Body of pancreas (tissue), 4 donors: Measurements from ENCODE around the gene TOX2. TPM values are rescaled to one million over a fixed set of nuclear protein-coding genes. Genes with fewer than 3 reads are reported as not detected.

Experiments used
- ATAC-seq: fragments of 150-250 bp; one replicate; pipeline ENCODE4 v1.9.1; 2016
- DNase-seq, 4 donors: peaks; one replicate each; pipeline ENCODE4 v3.0.0-alpha.2; 2019
- H3K27ac ChIP-seq, 4 donors: fragments of 200-600 bp; sonication (generic); 1 replicate in 3 of 4; 2 replicates in 1 of 4; pipeline versions ENCODE4 v1.5.1 to v1.6.1; 2016 to 2019; ENCODE audit warnings: mild to moderate bottlenecking in 1 of 4, mixed read lengths in 1 of 4, moderate library complexity in 1 of 4
- H3K27me3 ChIP-seq, 2 donors: fragments of 200-600 bp; sonication (generic); one replicate each; pipeline ENCODE4 v1.6.0; 2016; ENCODE audit warnings: mild to moderate bottlenecking in 1 of 2
- H3K36me3 ChIP-seq, 2 donors: fragments of 200-600 bp; sonication (generic); replicated peaks in 1 of 2; 2 replicates each; pipeline ENCODE4 v1.5.1; 2016; ENCODE audit warnings: low read depth in 2 of 2; ENCODE audit not compliant: insufficient read depth in 1 of 2
- H3K4me1 ChIP-seq: fragments of 200-600 bp; sonication (generic); one replicate; pipeline ENCODE4 v1.6.0; 2016
- H3K4me3 ChIP-seq, 2 donors: fragments of 200-600 bp; sonication (generic); 1 replicate in 1 of 2; 2 replicates in 1 of 2; pipeline ENCODE4 v1.5.1; 2016 to 2019
- H3K9me3 ChIP-seq, 3 donors: fragments of 200-600 bp; sonication (generic); 1 replicate in 2 of 3; 2 replicates in 1 of 3; pipeline ENCODE4 v1.5.1; 2016
- CTCF ChIP-seq, 7 experiments: fragments of 450-650 bp in 4 of 7; fragments of 200-600 bp in 3 of 7; sonication (generic) in 3 of 7; IDR thresholded peaks; one replicate each; pipeline ENCODE4 v1.5.1; 2016 to 2019; ENCODE audit warnings: antibody characterized with exemption in 7 of 7
- POLR2A ChIP-seq, 3 donors: fragments of 450-650 bp; IDR thresholded peaks; one replicate each; pipeline ENCODE4 v1.6.1; 2016; ENCODE audit warnings: antibody characterized with exemption in 3 of 3, mild to moderate bottlenecking in 2 of 3
- WGBS, 2 donors: methylation state at CpG; one replicate each; pipeline ENCODE4 v1.1.5; 2017; 5-methylcytosine and 5-hydroxymethylcytosine counted together
- intact Hi-C: fragments of 100-400 bp; cut with DNase I; formaldehyde crosslinking; loops from one replicate; pipeline ENCODE4 v1.15.1; 2023
- total RNA-seq, 2 donors: library from RNA; depleted of rRNA; stranded (reverse); fragments of >200 nt; gene quantifications; one replicate each; pipeline ENCODE4 v1.1.0, GENCODE V29; 2016

The TOX2 gene
- total RNA-seq, 2 donors from 2014 or later: 1.8 to 2.0 TPM

- Histone ChIP-seq H3K4me1 (no peaks in the 10 kb centered on the region), H3K9me3 (no peaks in the 10 kb centered on the region), H3K27me3 (no peaks in the 10 kb centered on the region), H3K4me3 (no peak overlapping the region), H3K36me3 (no peaks in the 10 kb centered on the region), H3K27ac (no peak overlapping the region)
- WGBS, 2 donors: 15 to 29% methylated on average over 2 of the region's 2 CpGs
- DNase-seq (no peak), ATAC-seq (no peak)
- TF ChIP-seq CTCF (IDR thresholded peaks at IDR 0.05) (no peak), POLR2A (IDR thresholded peaks at IDR 0.05) (no peak)
- intact Hi-C loops: no loop called here
Observed at GRCh38 chr20:43893930-43894329, 20.7 kb upstream of the TOX2 start.

GRCh38 chr20:43894491-43894890, 20.2 kb upstream of the TOX2 start:
- DNase-seq (no peak), ATAC-seq (no peak)
- Histone ChIP-seq H3K4me1 (no peaks in the 10 kb centered on the region), H3K4me3 (no peak overlapping the region), H3K27me3 (no peaks in the 10 kb centered on the region), H3K36me3 (no peaks in the 10 kb centered on the region), H3K9me3 (no peaks in the 10 kb centered on the region), H3K27ac (no peak overlapping the region)
- 19 to 30% methylated on average over 4 of the region's 4 CpGs for WGBS, 2 donors
- TF ChIP-seq POLR2A (IDR thresholded peaks at IDR 0.05): no peak
- no peak for TF ChIP-seq CTCF (IDR thresholded peaks at IDR 0.05)
- intact Hi-C loops: no loop called here

- no peak for TF ChIP-seq POLR2A (IDR thresholded peaks at IDR 0.05)
- no peak for TF ChIP-seq CTCF (IDR thresholded peaks at IDR 0.05)
- no peaks in the 10 kb centered on the region for H3K27me3 ChIP-seq
- H3K4me3 ChIP-seq: no peak overlapping the region
- intact Hi-C loops: no loop called here
- ATAC-seq (no peak), DNase-seq (no peak)
- H3K4me1 ChIP-seq: no peaks in the 10 kb centered on the region
- H3K27ac ChIP-seq: no peak overlapping the region
- no peaks in the 10 kb centered on the region for H3K9me3 ChIP-seq
- 62 to 64% methylated on average over 4 of the region's 4 CpGs for WGBS, 2 donors
- no peaks in the 10 kb centered on the region for H3K36me3 ChIP-seq
Observed at GRCh38 chr20:43895235-43895634, 19.4 kb upstream of the TOX2 start.

GRCh38 chr20:43899274-43900120, 15.2 kb upstream of the TOX2 start:
- Histone ChIP-seq H3K27ac (no peak overlapping the region), H3K4me3 (no peak overlapping the region), H3K9me3 (peaks cover 0 to 6% (median 0%) of the 10 kb centered on the region in 3 donors), H3K4me1 (peaks cover 6% of the 10 kb centered on the region), H3K36me3 (no peaks in the 10 kb centered on the region), H3K27me3 (no peaks in the 10 kb centered on the region)
- ATAC-seq (no peak), DNase-seq (no peak)
- intact Hi-C loops: no loop called here
- TF ChIP-seq POLR2A (IDR thresholded peaks at IDR 0.05): no peak
- no peak for TF ChIP-seq CTCF (IDR thresholded peaks at IDR 0.05)
- WGBS, 2 donors: 51 to 52% methylated on average over 10 of the region's 10 CpGs

GRCh38 chr20:43900121-43900466, 14.6 kb upstream of the TOX2 start:
- H3K9me3 ChIP-seq: peaks cover 0 to 6% (median 0%) of the 10 kb centered on the region in 3 donors
- no peaks in the 10 kb centered on the region for H3K27me3 ChIP-seq
- ATAC-seq (no peak), DNase-seq (no peak)
- intact Hi-C loops: no loop called here
- no peak overlapping the region for H3K4me3 ChIP-seq
- no peak overlapping the region for H3K27ac ChIP-seq
- H3K4me1 ChIP-seq: peaks cover 6% of the 10 kb centered on the region
- WGBS, 2 donors: 7 to 13% methylated on average over 5 of the region's 5 CpGs
- TF ChIP-seq POLR2A (IDR thresholded peaks at IDR 0.05): no peak
- TF ChIP-seq CTCF (IDR thresholded peaks at IDR 0.05): no peak
- H3K36me3 ChIP-seq: no peaks in the 10 kb centered on the region
